Colonic mucosa (tissue), 4 donors: ENCODE data around the gene TMPO. TPM values are rescaled to one million over a fixed set of nuclear protein-coding genes. Genes with fewer than 3 reads are reported as not detected.
A peak's percentile ranks its signal among the peaks of the same experiment; 100 is the strongest.
"Not testable (repeated sequence)": the region's sequence is repeated elsewhere in the genome, so short reads cannot be mapped to it uniquely, and the experiment has no call there.

ENCODE experiments used
- DNase-seq: peaks from one replicate; pipeline ENCODE4 v3.0.0-alpha.2; 2020
- H3K27ac ChIP-seq: fragments of 200-600 bp; one replicate; pipeline ENCODE4 v1.8.0; 2021
- H3K27me3 ChIP-seq: fragments of 200-600 bp; one replicate; pipeline ENCODE4 v1.8.0; 2021
- H3K36me3 ChIP-seq: fragments of 200-600 bp; one replicate; pipeline ENCODE4 v1.8.0; 2021
- H3K4me1 ChIP-seq: fragments of 200-600 bp; one replicate; pipeline ENCODE4 v1.8.0; 2021; ENCODE audit warnings: mild to moderate bottlenecking
- H3K4me3 ChIP-seq: fragments of 200-600 bp; one replicate; pipeline ENCODE4 v1.8.0; 2021
- H3K9ac ChIP-seq, 2 donors: one replicate each; pipeline ENCODE4 v1.7.0; 2013; ENCODE audit warnings: control low read depth in 2 of 2, low read depth in 2 of 2, low read length in 2 of 2
- H3K9me3 ChIP-seq: fragments of 200-600 bp; one replicate; pipeline ENCODE4 v1.8.0; 2021
- intact Hi-C: fragments of 100-400 bp; cut with DNase I; formaldehyde crosslinking; loops from one replicate; pipeline ENCODE4 v1.14.1; 2022
- total RNA-seq, 2 donors: library from RNA; stranded (reverse); fragmentation: NEBNext Ultra II Directional in 1 of 2; extraction: Animal tissue kit (Norgen Biotek cat#: 25700) in 1 of 2; gene quantifications; one replicate each; pipeline ENCODE4 v1.2.1, GENCODE V29; 2021
- TF ChIP-seq, protein P1 (sequence below): fragments of 200-600 bp; IDR thresholded peaks from one replicate; pipeline ENCODE4 v1.8.0; 2022; ENCODE audit warnings: antibody characterized with exemption, mild to moderate bottlenecking
- donor health status: healthy.
- donor health status: DM: no; HTN: no; CAD: no.
- donor health status: DM: no; HTN: no; CAD: no.

TMPO gene
- total RNA-seq, 2 donors from 2014 or later: 80.0 to 202 TPM

DNA sequence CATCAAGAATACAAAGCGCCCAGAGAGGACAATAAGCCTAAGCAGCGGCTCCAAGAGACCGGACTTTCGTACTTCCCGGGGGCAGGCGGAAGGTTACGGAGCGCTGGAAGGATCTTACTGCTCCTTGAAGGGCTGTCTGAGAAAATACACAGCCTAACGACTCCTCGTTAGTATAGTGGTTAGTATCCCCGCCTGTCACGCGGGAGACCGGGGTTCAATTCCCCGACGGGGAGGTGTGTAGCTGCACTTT is 12.1 kb upstream of the TMPO start:
- peak; percentile 97 for DNase-seq
- intact Hi-C loops: no loop called here
- H3K27ac ChIP-seq: peak overlapping the region; percentile 96
- no peaks in the 10 kb centered on the region for H3K36me3 ChIP-seq
- TF ChIP-seq, protein P1, sequence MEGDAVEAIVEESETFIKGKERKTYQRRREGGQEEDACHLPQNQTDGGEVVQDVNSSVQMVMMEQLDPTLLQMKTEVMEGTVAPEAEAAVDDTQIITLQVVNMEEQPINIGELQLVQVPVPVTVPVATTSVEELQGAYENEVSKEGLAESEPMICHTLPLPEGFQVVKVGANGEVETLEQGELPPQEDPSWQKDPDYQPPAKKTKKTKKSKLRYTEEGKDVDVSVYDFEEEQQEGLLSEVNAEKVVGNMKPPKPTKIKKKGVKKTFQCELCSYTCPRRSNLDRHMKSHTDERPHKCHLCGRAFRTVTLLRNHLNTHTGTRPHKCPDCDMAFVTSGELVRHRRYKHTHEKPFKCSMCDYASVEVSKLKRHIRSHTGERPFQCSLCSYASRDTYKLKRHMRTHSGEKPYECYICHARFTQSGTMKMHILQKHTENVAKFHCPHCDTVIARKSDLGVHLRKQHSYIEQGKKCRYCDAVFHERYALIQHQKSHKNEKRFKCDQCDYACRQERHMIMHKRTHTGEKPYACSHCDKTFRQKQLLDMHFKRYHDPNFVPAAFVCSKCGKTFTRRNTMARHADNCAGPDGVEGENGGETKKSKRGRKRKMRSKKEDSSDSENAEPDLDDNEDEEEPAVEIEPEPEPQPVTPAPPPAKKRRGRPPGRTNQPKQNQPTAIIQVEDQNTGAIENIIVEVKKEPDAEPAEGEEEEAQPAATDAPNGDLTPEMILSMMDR: no peak
- H3K27me3 ChIP-seq: no peaks in the 10 kb centered on the region
- H3K4me3 ChIP-seq: peak overlapping the region; percentile 51
- peak overlapping the region; percentile 75 to 81 for H3K9ac ChIP-seq
- no peaks in the 10 kb centered on the region for H3K4me1 ChIP-seq
- H3K9me3 ChIP-seq: no peaks in the 10 kb centered on the region

DNA sequence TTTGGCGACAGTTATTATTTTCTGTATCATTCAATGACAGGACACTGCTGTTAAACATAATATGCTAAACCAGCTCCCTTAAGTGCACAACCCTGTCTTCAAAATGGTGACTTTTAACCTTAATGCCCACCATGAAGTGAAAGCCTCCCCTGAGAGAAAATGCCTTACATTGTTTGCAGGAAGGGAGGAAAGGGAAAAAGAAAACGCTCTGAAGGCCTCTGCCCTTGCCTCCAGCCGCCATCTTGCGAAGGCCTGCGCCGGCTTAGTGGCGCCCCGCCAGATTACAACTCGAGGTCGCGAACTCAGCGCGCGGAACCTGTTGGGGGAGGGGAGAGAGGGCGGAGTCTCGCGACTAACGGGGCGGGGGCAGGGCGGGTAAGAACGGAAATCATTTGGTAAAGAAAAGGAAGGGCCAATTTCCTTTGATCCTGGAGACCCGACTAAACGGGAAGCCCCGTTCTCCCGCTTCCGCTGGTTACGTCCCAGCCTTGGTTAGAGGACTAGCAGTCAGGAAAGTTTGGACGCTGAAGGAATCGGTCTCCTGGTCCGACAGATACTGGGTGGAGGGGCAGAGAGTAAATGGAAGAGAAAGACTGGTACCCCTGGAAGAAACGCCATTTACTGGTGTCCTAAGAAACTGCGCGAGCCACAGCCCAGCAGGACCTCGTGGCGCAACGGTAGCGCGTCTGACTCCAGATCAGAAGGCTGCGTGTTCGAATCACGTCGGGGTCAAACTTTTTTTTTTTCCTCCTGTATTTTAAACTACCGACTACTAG is 11.6 kb upstream of the TMPO start:
- Histone ChIP-seq H3K36me3 (no peaks in the 10 kb centered on the region), H3K4me3 (peak overlapping the region; percentile 51), H3K27ac (peak overlapping the region; percentile 96), H3K9ac (peak overlapping the region; percentile 75 to 81), H3K27me3 (no peaks in the 10 kb centered on the region), H3K4me1 (no peaks in the 10 kb centered on the region), H3K9me3 (no peaks in the 10 kb centered on the region)
- TF ChIP-seq, protein P1: no peak
- peak; percentile 97 for DNase-seq
- intact Hi-C loops: no loop called here

DNA sequence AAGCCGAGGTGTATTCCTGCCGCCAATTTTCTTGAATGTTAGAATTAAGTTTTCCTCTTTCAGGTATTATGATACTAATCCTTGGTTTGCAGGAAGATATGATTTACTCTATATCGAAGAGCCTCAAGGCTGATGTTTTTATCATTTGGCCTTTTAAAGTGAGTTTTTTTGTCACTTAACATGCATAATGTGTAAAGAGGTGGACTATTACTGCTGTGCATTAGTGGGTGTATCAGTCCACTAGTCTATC is 11.1 kb upstream of the TMPO start:
- no peaks in the 10 kb centered on the region for H3K36me3 ChIP-seq
- no peaks in the 10 kb centered on the region for H3K9me3 ChIP-seq
- intact Hi-C loops: no loop called here
- peak overlapping the region in 1 of 2 donors; percentile 81 for H3K9ac ChIP-seq
- TF ChIP-seq, protein P1: no peak
- no peak for DNase-seq
- peak overlapping the region; percentile 51 for H3K4me3 ChIP-seq
- H3K27me3 ChIP-seq: no peaks in the 10 kb centered on the region
- no peaks in the 10 kb centered on the region for H3K4me1 ChIP-seq
- H3K27ac ChIP-seq: peak overlapping the region; percentile 96

DNA sequence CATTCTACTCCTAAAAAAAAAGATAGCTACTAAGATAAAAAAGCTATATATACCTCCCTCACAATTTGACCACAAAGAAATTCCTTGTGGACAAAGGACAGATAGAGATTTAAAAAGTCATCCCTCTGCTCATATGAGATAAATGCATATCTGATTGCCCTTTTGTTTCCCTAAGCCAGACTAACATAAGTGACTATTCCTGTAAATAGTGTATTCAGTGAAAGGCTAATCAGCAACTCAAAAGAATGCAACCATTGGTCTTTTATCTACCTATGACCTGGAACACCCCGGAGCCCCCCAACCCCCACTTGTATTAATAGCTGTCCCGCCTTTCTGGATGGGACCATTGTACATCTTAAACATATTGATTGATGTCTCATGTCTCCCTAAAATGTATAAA is 6.3 kb upstream of the TMPO start:
- intact Hi-C loops: no loop called here
- Histone ChIP-seq H3K4me1 (no peaks in the 10 kb centered on the region), H3K9me3 (no peaks in the 10 kb centered on the region), H3K4me3 (no peak overlapping the region), H3K36me3 (no peaks in the 10 kb centered on the region), H3K27ac (no peak overlapping the region), H3K9ac (no peak overlapping the region), H3K27me3 (no peaks in the 10 kb centered on the region)
- TF ChIP-seq, protein P1: no peak
- DNase-seq: peak; percentile 11

DNA sequence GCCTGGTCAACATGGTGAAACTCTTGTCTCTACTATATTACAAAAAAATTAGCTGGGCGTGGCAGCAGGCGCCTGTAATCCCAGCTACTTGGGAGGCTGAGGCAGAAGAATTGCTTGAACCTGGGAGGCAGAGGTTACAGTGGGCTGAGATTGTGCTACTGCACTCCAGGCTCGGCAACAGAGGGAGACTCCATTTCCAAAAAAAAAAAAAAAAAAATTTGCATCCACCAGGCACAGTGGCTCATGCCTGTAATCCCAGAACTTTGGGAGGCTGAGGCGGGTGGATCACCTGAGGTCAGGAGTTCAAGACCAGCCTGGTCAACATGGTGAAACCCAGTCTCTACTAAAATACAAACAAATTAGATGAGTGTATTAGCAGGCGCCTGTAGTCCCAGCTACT is 3.6 kb upstream of the TMPO start:
- H3K27me3 ChIP-seq, H3K4me3 ChIP-seq, H3K4me1 ChIP-seq, H3K27ac ChIP-seq, DNase-seq, H3K36me3 ChIP-seq, H3K9me3 ChIP-seq, H3K9ac ChIP-seq, intact Hi-C loops: not testable (repeated sequence)

DNA sequence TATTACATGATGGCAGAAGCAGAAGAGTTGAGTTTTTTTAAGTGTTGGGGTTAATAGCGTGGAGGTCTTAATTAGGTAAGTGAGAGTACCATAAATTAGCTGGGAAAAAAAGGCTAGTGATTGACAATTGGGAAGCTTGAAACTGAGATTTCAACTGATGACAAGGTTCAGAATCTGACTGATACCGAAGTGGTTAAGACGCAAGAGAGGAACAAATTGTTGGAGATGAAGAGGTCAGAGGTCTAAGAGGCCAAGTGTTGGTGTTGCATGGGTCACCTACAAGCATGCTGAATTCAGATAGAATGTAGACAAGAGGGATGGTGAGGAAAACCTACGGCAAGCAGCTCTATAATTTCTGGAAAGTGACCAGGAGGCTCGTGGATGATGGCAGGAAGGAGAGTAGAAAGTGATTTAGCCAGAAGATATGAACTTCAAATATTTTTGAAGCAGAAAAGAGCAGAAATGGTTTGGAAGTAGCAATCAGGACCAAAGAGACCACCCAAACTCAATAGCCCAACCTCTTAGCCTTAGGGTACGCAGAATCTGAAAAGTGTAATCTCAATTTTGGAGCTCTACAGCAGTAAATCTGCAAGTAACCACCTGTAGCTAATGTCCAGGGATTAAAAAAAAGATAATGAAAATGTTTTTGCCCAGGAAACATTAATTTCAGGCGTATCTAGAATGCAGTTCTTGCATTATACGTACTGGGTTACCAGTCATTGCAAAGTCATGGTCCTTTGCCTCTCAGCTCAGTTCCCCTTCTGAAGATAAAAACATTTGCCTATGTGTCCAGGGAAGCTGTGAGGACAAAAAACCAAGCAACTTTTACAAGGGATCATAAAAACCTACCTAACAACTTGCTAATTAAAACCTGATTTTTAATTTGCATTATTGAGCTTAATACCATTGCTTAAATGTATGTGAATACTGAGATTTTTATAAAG is 1.7 kb upstream of the TMPO start:
- H3K27ac ChIP-seq: no peak overlapping the region
- H3K4me3 ChIP-seq: no peak overlapping the region
- peak; percentile 14 for DNase-seq
- H3K36me3 ChIP-seq: no peaks in the 10 kb centered on the region
- H3K4me1 ChIP-seq: peaks cover 4% of the 10 kb centered on the region
- H3K27me3 ChIP-seq: no peaks in the 10 kb centered on the region
- intact Hi-C loops: no loop called here
- TF ChIP-seq, protein P1: no peak
- H3K9ac ChIP-seq: no peak overlapping the region
- no peaks in the 10 kb centered on the region for H3K9me3 ChIP-seq
